ENCODE data around the gene FAM184A.

- TF ChIP-seq POLR2A (IDR thresholded peaks at IDR 0.05), result no peak
- no peak for TF ChIP-seq CTCF (IDR thresholded peaks at IDR 0.05)
- TF ChIP-seq POLR2AphosphoS5 (IDR thresholded peaks at IDR 0.05; ENCODE audit: insufficient read depth in 1 of 2, low read depth in 1 of 2), result no peak
Observed at GRCh38 chr6:119052987-119053386, 25.5 kb downstream of the FAM184A start.
